22Rv1 (cell line): ENCODE data around the gene RBM42.

ENCODE experiments used
- CTCF ChIP-seq: fragments of 450-650 bp; IDR thresholded peaks from 2 replicates; pipeline ENCODE4 v1.5.1; 2017; ENCODE audit warnings: mild to moderate bottlenecking
- ZFX ChIP-seq: fragments of 450-650 bp; IDR thresholded peaks from 2 replicates; pipeline ENCODE4 v1.6.1; 2017; ENCODE audit warnings: antibody characterized with exemption, borderline replicate concordance

DNA sequence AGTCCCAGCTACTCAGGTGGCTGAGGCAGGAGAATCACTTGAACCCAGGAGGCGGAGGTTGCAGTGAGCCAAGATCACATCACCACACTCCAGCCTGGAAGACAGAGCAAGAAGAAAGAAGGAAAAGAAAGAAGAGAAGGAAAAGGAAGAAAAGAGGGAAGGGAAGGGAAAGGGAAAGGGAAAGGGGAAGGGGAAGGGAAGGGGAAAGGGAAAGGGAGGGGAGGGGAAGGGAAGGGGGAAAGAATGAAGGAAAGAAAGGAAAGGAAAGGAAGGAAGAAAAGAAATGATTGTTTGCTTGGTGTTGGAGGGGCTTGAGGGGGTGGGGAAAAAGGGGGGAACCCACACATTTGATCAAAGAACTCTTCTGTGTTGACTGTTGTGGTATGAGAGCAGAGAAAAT lies 32.9 kb upstream of the RBM42 start:
- no peak for TF ChIP-seq CTCF
- no peak for TF ChIP-seq ZFX
